ENCODE measurements around the gene ACOXL. TPM values are rescaled to one million over a fixed set of nuclear protein-coding genes. Genes with fewer than 3 reads are reported as not detected.

Gene ACOXL
- total RNA-seq, 4 donors from 2014 or later, result 1.2 to 10.6 (median 2.1) TPM

DNA sequence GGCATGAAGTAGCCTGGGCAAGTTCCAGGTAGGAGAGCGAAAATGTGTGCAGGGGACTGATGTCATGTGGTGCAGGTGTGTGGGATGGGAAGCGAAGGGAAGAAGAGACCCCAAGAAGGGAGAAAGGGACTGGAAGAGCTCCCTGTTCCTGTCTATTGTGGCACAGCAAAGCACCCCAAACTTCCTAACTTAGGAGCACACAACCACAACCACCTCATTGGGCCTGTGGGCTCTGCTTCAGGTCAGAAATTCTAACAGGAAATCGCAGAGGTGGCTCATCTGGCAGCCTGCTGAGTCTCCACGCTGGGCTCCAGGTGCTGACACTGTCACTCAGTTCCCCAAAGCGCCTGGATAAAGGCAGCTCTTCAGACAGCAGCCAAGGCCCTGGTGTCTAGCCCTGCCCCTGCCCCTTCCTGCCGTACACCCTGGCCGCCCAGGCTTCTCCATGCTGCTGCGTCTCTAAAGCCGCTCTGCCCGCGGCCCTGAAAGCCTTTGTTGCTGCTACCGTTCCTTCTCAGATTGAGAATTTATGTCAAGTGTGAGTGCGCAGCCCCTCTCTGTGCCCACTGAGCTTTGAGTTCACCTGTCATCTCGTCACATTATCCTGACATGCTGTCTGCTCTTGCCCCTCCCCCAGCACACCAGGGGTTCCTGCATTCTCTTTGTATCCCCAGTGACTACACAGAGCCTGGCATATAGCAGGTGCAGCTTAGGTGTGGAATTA, 248.1 kb downstream of the ACOXL start:
- intact Hi-C loops (cut with DNase I), result no loop called here
- Histone ChIP-seq H3K27ac (no peak overlapping the region), H3K9me3 (no peaks in the 10 kb centered on the region), H3K4me1 (peaks cover 0 to 7% of the 10 kb centered on the region in 2 donors), H3K4me3 (replicated peaks in 1 of 3) (no peak overlapping the region), H3K27me3 (no peaks in the 10 kb centered on the region), H3K36me3 (no peaks in the 10 kb centered on the region)
- no peak for DNase-seq
- WGBS, 2 donors, result 89% methylated on average over 14 of the region's 14 CpGs
- TF ChIP-seq, protein P1, sequence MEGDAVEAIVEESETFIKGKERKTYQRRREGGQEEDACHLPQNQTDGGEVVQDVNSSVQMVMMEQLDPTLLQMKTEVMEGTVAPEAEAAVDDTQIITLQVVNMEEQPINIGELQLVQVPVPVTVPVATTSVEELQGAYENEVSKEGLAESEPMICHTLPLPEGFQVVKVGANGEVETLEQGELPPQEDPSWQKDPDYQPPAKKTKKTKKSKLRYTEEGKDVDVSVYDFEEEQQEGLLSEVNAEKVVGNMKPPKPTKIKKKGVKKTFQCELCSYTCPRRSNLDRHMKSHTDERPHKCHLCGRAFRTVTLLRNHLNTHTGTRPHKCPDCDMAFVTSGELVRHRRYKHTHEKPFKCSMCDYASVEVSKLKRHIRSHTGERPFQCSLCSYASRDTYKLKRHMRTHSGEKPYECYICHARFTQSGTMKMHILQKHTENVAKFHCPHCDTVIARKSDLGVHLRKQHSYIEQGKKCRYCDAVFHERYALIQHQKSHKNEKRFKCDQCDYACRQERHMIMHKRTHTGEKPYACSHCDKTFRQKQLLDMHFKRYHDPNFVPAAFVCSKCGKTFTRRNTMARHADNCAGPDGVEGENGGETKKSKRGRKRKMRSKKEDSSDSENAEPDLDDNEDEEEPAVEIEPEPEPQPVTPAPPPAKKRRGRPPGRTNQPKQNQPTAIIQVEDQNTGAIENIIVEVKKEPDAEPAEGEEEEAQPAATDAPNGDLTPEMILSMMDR (IDR thresholded peaks at IDR 0.05), result no peak
- TF ChIP-seq POLR2A (IDR thresholded peaks at IDR 0.05), result no peak

DNA sequence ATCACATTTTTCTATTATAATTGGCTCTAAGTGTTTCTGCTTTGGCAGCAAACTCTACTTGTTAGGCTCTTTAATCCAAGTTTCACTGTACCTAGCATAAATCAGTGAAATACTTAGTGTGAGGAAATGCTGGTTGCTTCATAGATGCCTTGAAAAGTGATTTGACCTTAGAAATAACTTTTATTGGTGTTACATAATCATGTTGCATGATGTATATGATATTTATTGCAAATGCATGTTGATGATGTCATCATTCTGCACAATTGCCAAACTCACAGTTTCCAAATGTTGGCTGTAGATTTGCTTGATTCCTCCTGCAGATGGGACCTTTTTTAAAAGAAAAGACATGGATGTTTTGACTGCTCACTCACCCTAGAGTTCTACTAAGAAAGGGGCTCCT, 250.8 kb downstream of the ACOXL start:
- H3K27me3 ChIP-seq, result no peaks in the 10 kb centered on the region
- no peaks in the 10 kb centered on the region for H3K36me3 ChIP-seq
- no peak for TF ChIP-seq POLR2A (IDR thresholded peaks at IDR 0.05)
- TF ChIP-seq, protein P1 (IDR thresholded peaks at IDR 0.05), result no peak
- H3K27ac ChIP-seq, result no peak overlapping the region
- H3K9me3 ChIP-seq, result no peaks in the 10 kb centered on the region
- no peak for DNase-seq
- intact Hi-C loops (cut with DNase I), result no loop called here
- no peak overlapping the region for H3K4me3 ChIP-seq (replicated peaks in 1 of 3)
- H3K4me1 ChIP-seq, result no peaks in the 10 kb centered on the region

DNA sequence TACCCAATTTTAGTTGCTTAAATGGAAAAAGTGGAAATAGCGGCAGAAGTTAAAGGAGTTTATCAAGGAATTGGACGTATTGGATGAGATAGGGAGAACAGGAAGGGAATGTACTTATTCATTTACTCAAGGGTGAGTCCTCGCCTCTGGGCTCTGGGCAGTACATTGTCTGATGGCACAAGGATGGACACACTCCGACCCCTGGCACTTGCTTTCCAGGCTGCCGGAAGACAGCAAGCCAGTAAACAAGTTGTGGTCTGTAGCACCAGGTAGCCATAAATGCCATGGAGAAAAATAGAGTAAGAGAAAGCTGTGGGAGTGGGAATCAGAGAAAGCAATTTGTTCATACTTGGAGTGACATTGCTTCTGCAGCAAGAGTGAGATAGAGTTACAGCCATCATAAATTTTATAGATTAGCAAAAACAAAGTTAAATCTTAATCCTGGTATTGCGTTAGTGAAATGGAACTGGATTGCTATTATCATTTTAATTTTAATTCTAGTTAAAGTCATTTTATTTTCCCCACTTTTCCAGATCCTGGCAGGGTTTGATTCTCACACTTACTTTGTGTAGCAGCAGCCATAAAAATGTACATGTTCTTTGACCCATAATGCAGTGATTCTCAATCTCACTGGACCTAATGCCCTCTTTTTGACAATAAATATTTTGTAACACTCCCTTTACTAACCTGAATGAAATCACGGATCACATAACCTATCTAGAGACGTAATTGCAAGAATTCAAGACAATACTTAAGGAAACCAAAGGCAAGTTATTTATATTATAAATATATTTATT, 252.5 kb downstream of the ACOXL start:
- DNase-seq, result no peak
- WGBS, 2 donors, result 87 to 90% methylated on average over 8 of the region's 8 CpGs

DNA sequence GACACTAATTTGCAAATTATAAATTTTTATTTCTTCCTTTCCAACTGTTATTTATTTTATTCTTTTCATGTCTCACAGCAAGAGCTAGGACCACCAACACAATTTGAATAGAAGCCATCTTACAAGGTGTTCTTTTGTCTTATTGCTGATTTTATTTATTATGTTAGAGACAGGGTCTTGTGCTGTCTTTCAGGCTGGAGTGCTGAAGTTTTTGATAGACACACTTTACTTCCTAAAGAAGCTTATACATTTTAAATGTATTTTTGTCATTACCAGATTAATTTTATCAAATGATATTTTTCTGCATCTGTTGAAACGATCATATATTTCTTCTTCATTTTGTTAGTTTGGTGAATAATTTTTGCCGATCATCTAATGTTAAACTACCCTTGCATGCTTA, 258.1 kb downstream of the ACOXL start:
- TF ChIP-seq, protein P1 (IDR thresholded peaks at IDR 0.05), result no peak
- TF ChIP-seq POLR2A (IDR thresholded peaks at IDR 0.05), result no peak
- Histone ChIP-seq H3K4me3 (replicated peaks in 1 of 3) (no peak overlapping the region), H3K36me3 (no peaks in the 10 kb centered on the region), H3K27me3 (no peaks in the 10 kb centered on the region), H3K27ac (no peak overlapping the region), H3K4me1 (peaks cover 16 to 18% of the 10 kb centered on the region in 2 donors), H3K9me3 (no peaks in the 10 kb centered on the region)
- DNase-seq, result no peak
- intact Hi-C loops (cut with DNase I), result no loop called here
- 95% methylated on average over 2 of the region's 2 CpGs for WGBS, 2 donors

More for the DNA sequence above, 252.5 kb downstream of the ACOXL start:
- intact Hi-C loops (cut with DNase I), result no loop called here
- Histone ChIP-seq H3K4me3 (replicated peaks in 1 of 3) (no peak overlapping the region), H3K27ac (no peak overlapping the region), H3K36me3 (no peaks in the 10 kb centered on the region), H3K4me1 (no peaks in the 10 kb centered on the region), H3K9me3 (no peaks in the 10 kb centered on the region), H3K27me3 (no peaks in the 10 kb centered on the region)
- no peak for TF ChIP-seq POLR2A (IDR thresholded peaks at IDR 0.05)
- TF ChIP-seq, protein P1 (IDR thresholded peaks at IDR 0.05), result no peak

DNA sequence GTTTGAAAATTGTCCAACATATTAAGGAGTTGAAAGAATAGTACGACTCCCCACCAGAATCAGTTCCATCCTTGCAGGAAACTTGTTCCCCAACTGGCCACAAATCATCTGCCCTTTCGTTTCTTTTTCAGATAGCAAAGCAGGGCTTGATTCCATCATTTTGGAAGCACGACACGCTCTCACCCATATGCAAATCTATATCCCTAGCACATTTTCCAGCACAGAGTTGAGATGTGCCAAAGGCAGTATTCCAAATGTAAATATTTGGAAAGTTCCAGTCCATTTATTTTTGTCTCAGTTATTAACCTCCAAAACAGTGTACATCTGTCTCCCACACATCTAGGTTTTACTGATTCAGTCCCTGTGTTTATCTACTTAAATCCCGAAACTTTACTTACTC, 259.5 kb downstream of the ACOXL start:
- Histone ChIP-seq H3K9me3 (no peaks in the 10 kb centered on the region), H3K27ac (no peak overlapping the region), H3K36me3 (no peaks in the 10 kb centered on the region), H3K4me3 (replicated peaks in 1 of 3) (no peak overlapping the region), H3K4me1 (peaks cover 16 to 18% of the 10 kb centered on the region in 2 donors), H3K27me3 (no peaks in the 10 kb centered on the region)
- no peak for DNase-seq
- 78 to 82% methylated on average over 5 of the region's 5 CpGs for WGBS, 2 donors
- TF ChIP-seq, protein P1 (IDR thresholded peaks at IDR 0.05), result no peak
- no peak for TF ChIP-seq POLR2A (IDR thresholded peaks at IDR 0.05)
- intact Hi-C loops (cut with DNase I), result no loop called here
